ENCODE results near the gene CT45A5.
A peak's percentile ranks its signal among the peaks of the same experiment; 100 is the strongest.
"Not testable (repeated sequence)": the region's sequence is repeated elsewhere in the genome, so short reads cannot be mapped to it uniquely, and the experiment has no call there.

The CT45A5 gene

DNA sequence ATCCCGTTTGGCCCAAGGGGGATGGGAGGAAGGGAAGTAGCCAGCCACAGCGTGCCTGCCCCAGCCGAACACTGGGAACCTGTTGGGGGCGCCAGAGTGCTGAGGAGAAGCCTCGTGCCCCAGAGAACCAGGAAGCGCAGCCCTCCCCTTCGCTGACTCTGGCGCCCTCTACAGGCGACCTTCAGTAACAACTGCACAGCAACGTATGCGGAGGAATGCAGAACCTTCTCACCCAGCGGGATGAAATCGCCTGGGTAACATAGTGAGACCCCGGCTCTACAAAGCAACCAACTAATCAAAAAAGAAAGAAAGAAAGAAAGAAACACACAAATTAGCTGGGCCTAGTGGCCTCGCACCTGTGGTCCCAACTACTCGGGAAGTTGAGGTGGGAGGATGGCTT, at the start of gene CT45A5:
CT45A5 (minus strand) TSS at position 101 of the 400 bp plus-strand sequence. CDS start 3,774 bp downstream, outside the sequence.
- DNase-seq, result not testable (repeated sequence)

- DNase-seq, result not testable (repeated sequence)
Measured at GRCh38 chrX:135819912-135820311, 34.6 kb upstream of the CT45A5 start, which contains the start of gene CT45A2. TSS of gene CT45A2 (minus strand) at chrX:135820012. CDS start at chrX:135816265, 3,747 bp downstream.

- not testable (repeated sequence) for DNase-seq
Measured at GRCh38 chrX:135802687-135803086, 17.4 kb upstream of the CT45A5 start, which contains the start of gene CT45A6. TSS of gene CT45A6 (minus strand) at chrX:135802787. CDS start at chrX:135798993, 3,794 bp downstream.

- not testable (repeated sequence) for DNase-seq
Measured at GRCh38 chrX:135768091-135768490, 17.2 kb downstream of the CT45A5 start, which contains the start of gene CT45A3. TSS of gene CT45A3 (minus strand) at chrX:135768191. CDS start at chrX:135764444, 3,747 bp downstream.

- not testable (repeated sequence) for DNase-seq
Measured at GRCh38 chrX:135744739-135745138, 40.6 kb downstream of the CT45A5 start.

GRCh38 chrX:135741192-135741715, 44.0 kb downstream of the CT45A5 start:
- DNase-seq, result no peak

GRCh38 chrX:135740681-135741149, 44.6 kb downstream of the CT45A5 start:
- peak; percentile 25 for DNase-seq

- DNase-seq, result peak; percentile 6
Measured at GRCh38 chrX:135737366-135738071, 47.8 kb downstream of the CT45A5 start.

DNA sequence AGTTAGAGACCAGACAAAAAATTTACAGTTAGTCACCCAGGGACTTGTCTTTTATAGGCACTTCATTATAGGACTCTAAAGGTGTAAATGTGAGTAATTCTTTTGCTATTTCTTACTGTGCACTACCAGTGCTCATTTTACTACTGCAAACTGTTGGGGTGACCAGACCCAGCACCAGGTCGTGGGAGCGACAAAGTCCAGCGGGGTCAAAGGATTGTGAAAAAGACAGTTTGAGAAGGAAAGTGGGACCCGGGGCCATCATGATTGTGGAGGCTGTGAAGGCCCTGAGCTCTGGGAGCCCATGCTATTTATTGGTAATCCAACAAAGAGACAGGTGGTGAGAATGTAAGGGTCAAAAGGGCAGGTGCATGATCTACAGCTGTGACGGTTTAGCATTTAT, 50.6 kb downstream of the CT45A5 start:
- DNase-seq, result not testable (repeated sequence)

All from CD4-positive, alpha-beta T cell treated with Interleukin-21 for 1 hour (primary cell).